NCI-H1092 (cell line): ENCODE data around the gene CDT1.
"Not testable (repeated sequence)": the region's sequence is repeated elsewhere in the genome, so short reads cannot be mapped to it uniquely, and the experiment has no call there.

ENCODE experiments used
- DNase-seq: peaks from one replicate; lab custom pipeline; 2025; lab: John Stamatoyannopoulos, UW

CDT1 gene

GRCh38 chr16:88768071-88768783 lies 35.4 kb upstream of the CDT1 start:
- DNase-seq, result peak; percentile 45

GRCh38 chr16:88769617-88770460 lies 33.8 kb upstream of the CDT1 start:
- no peak for DNase-seq

GRCh38 chr16:88770461-88771293 lies 32.9 kb upstream of the CDT1 start:
- no peak for DNase-seq

- DNase-seq, result no peak
These were observed 32.3 kb upstream of the CDT1 start for GRCh38 chr16:88771294-88771772.

GRCh38 chr16:88771781-88772180 lies 31.8 kb upstream of the CDT1 start:
- not testable (repeated sequence) for DNase-seq

- DNase-seq, result no peak
These were observed 30.4 kb upstream of the CDT1 start for GRCh38 chr16:88772871-88773811.

- DNase-seq, result no peak
These were observed 29.7 kb upstream of the CDT1 start for GRCh38 chr16:88773812-88774291.

GRCh38 chr16:88774544-88775393 lies 28.8 kb upstream of the CDT1 start:
- no peak for DNase-seq

GRCh38 chr16:88775825-88776224 lies 27.8 kb upstream of the CDT1 start:
- DNase-seq, result no peak

- DNase-seq, result no peak
These were observed 25.9 kb upstream of the CDT1 start for GRCh38 chr16:88777471-88778270.

GRCh38 chr16:88778271-88778525 lies 25.4 kb upstream of the CDT1 start:
- DNase-seq, result no peak

- no peak for DNase-seq
These were observed 25.0 kb upstream of the CDT1 start for GRCh38 chr16:88778541-88779065.

- no peak for DNase-seq
These were observed 24.0 kb upstream of the CDT1 start for GRCh38 chr16:88779406-88780141.

- DNase-seq, result no peak
These were observed 23.2 kb upstream of the CDT1 start for GRCh38 chr16:88780142-88781062.

GRCh38 chr16:88781140-88782077 lies 22.2 kb upstream of the CDT1 start:
- no peak for DNase-seq
